ENCODE data around the gene RTN3. TPM values are rescaled to one million over a fixed set of nuclear protein-coding genes. Genes with fewer than 3 reads are reported as not detected.
A peak's percentile ranks its signal among the peaks of the same experiment; 100 is the strongest.

RTN3 gene
- total and polyA plus RNA-seq, 9 of the 15 experiments (the other 6 are each of a cell fraction or from before 2014, with no cell fraction given), result 41.6 to 169 (median 93.5) TPM

GRCh38 chr11:63670433-63671321 is 10.6 kb upstream of the RTN3 start (continued):
- TF ChIP-seq ZNF740 (CRISPR knock-in tag; IDR thresholded peaks at IDR 0.05), result no peak
- peak in 1 of 2 experiments; percentile 50; a peak in 1 of 4 replicates for TF ChIP-seq ZNF740 (tag; IDR thresholded peaks at IDR 0.05)
- no peak for TF ChIP-seq PML (IDR thresholded peaks at IDR 0.05; ENCODE audit: low read length)
- TF ChIP-seq FOXP4 (CRISPR knock-in tag; IDR thresholded peaks at IDR 0.05; ENCODE audit: borderline replicate concordance), result no peak
- TF ChIP-seq ZNF586 (CRISPR knock-in tag; conservative IDR thresholded peaks at IDR 0.05), result no peak
- TF ChIP-seq ZBTB5 (IDR thresholded peaks at IDR 0.05), result no peak
- no peak for TF ChIP-seq E4F1 (CRISPR knock-in tag; IDR thresholded peaks at IDR 0.05; ENCODE audit: borderline replicate concordance)
- TF ChIP-seq DMBX1 (CRISPR knock-in tag; IDR thresholded peaks at IDR 0.05; ENCODE audit: borderline replicate concordance), result no peak
- no peak for TF ChIP-seq TEAD1 (CRISPR knock-in tag; IDR thresholded peaks at IDR 0.05)
- no peak for TF ChIP-seq TRIM24 (IDR thresholded peaks at IDR 0.05)
- TF ChIP-seq MAX (CRISPR knock-in tag; IDR thresholded peaks at IDR 0.05), result no peak
- TF ChIP-seq YY1 (IDR thresholded peaks at IDR 0.05; ENCODE audit: borderline replicate concordance in 1 of 3, control insufficient read depth in 1 of 3, extremely low read depth in 1 of 3, insufficient read depth in 3 of 3, insufficient read length in 1 of 3, insufficient replicate concordance in 2 of 3, low read depth in 1 of 3, low read length in 2 of 3), result peak in 1 of 3 experiments; percentile 1
- no peak for TF ChIP-seq ZNF121 (CRISPR knock-in tag; conservative IDR thresholded peaks at IDR 0.05)
- no peak for TF ChIP-seq U2AF2 (optimal IDR thresholded peaks at IDR 0.05; ENCODE audit: low read depth, low read length)
- no peak for TF ChIP-seq ZC3H11A (IDR thresholded peaks at IDR 0.05; ENCODE audit: low read depth, low read length)
- TF ChIP-seq RBM17 (IDR thresholded peaks at IDR 0.05; ENCODE audit: borderline replicate concordance, low read depth, low read length), result no peak
- no peak for TF ChIP-seq ZNF263 (CRISPR knock-in tag; IDR thresholded peaks at IDR 0.05; ENCODE audit: borderline replicate concordance)
- TF ChIP-seq ATF1 (CRISPR knock-in tag; IDR thresholded peaks at IDR 0.05), result no peak
- TF ChIP-seq ATF1 (tag; IDR thresholded peaks at IDR 0.05), result no peak

Data from K562 (cell line).